ENCODE data around the gene SERHL2.
A peak's percentile ranks its signal among the peaks of the same experiment; 100 is the strongest.
"Not testable (repeated sequence)": the region's sequence is repeated elsewhere in the genome, so short reads cannot be mapped to it uniquely, and the experiment has no call there.

Gene SERHL2

DNA sequence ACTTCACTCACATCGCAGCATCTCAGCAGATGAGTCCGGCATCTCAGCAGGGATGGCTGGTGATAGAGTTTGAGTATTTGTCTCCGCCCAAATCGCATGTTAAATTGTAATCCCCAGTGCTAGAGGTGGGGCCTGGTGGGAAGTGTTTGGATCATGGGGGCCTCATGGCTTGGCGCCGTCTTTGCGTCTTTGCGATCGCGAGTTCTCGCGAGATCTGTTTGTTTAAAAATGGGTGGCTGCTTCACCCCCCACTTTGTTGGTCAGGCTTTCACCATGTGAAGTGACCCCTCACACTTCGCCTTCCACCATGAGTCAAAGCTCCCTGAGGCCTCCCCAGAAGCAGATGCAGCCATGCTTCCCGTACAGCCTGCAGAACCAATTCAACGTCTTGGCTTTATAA is 31.2 kb upstream of the SERHL2 start:
- CTCF ChIA-PET = no interaction called here
- Mint-ChIP-seq H3K4me1 (peaks cover 20% of the 10 kb centered on the region), H3K4me3 (no peak overlapping the region), H3K27me3 (peaks cover 13% of the 10 kb centered on the region), H3K36me3 (peaks cover 6% of the 10 kb centered on the region), H3K9me3 (no peaks in the 10 kb centered on the region), H3K27ac (no peak overlapping the region)
- DNase-seq = no peak

DNA sequence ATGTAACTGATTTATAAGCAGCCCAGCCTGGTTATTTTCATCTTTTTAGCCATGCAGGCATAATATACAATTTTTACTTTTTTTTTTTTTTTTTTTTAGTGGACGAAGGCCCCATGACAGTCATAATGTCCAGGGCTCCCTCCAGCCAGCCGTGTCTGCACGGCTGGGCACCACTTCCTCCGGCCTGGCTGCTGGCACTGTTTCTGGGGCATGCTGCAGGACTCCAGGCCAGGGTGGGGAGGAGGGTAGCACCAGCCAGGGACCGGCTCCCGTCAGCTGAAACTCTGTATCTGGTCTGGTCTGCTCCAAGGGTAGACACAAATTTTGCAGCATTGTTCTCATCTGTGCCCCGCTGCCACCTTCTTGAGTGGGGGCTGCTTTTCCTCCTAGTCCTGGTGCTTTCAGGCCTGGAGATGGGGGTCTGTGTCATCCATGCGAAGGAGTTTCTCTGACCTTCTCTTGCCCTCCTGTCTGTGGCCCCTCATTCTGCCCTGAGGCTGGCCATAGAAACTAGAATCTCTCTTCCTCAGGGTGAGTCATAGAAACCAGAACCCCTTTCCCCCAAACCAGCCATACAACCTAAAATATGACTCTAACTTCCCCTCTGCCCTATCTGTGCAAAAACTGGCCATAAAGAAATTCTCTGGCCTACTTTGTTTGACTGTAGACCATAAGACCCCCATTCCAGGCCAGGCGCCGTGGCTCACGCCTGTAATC is 25.0 kb upstream of the SERHL2 start:
- Mint-ChIP-seq H3K27ac (no peak overlapping the region), H3K4me1 (peaks cover 14% of the 10 kb centered on the region), H3K27me3 (peaks cover 25% of the 10 kb centered on the region), H3K9me3 (no peaks in the 10 kb centered on the region), H3K4me3 (no peak overlapping the region), H3K36me3 (no peaks in the 10 kb centered on the region)
- CTCF ChIA-PET = no interaction called here
- no peak for DNase-seq

DNA sequence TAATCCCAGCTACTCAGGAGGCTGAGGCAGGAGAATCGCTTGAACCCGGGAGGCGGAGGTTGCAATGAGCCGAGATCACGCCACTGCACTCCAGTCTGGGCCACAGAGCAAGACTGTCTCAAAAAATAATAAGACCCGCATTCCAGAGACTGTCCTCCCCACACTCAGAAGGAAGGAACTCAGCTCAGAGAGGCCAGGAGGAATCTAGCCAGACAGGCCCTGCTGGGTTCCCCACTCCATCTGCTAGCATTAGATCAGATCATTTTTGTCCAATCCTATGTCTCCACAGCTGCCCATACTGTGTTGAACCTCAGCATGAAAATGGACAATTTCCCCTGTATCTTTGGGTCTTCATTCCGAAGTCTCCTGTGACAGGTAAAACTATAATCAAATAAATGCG is 24.3 kb upstream of the SERHL2 start:
- H3K36me3 Mint-ChIP-seq, H3K27ac Mint-ChIP-seq, DNase-seq, H3K9me3 Mint-ChIP-seq, H3K4me3 Mint-ChIP-seq, CTCF ChIA-PET: not testable (repeated sequence)
- H3K27me3 Mint-ChIP-seq = peaks cover 25% of the 10 kb centered on the region
- H3K4me1 Mint-ChIP-seq = peaks cover 17% of the 10 kb centered on the region

DNA sequence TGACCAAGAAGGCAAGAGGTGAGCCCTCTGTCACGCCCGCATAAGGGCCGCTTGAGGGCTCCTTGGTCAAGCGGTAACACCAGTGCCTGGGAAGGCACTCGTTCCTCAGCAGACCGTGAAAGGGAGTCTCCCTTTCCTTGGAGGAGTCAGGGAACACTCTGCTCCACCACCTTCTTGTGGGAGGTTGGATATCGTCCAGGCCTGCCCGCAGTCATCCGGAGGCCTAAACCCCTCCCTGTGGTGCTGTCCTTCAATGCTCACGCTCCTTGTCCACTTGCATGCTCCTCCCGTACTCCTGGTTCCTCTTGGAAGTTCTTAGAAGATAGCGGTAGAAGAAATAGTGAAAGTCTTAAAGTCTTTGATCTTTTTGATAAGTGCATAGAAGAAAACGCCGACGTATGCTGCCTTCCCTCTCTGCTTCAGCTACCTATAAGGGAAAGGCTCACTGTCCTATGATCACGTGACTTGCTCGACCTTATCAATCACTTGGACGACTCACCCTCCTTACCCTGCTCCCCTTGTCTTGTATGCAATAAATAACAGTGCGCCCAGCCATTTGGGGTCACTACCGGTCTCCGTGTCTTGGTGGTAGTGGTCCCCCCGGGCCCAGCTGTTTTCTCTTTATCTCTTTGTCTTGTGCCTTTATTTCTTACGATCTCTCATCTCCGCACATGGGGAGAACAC is 22.2 kb upstream of the SERHL2 start:
- DNase-seq, H3K27ac Mint-ChIP-seq, CTCF ChIA-PET, H3K4me3 Mint-ChIP-seq, H3K9me3 Mint-ChIP-seq, H3K36me3 Mint-ChIP-seq: not testable (repeated sequence)
- Mint-ChIP-seq H3K4me1 (peaks cover 21% of the 10 kb centered on the region), H3K27me3 (peaks cover 22% of the 10 kb centered on the region)

DNA sequence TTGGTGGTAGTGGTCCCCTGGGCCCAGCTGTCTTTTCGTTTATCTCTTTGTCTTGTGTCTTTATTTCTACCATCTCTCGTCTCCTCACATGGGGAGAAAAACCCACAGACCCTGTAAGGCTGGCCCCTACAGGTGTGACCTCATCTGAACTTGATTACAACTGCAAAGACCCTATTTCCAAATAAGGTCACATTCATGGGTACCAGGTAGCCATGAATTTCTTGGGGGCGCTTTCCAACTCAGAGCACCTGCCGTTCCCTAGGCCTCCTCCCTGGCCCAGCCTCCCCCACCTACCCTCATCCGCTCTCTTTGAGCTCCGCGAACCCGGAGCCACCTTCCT is 20.1 kb upstream of the SERHL2 start:
- H3K27me3 Mint-ChIP-seq = peaks cover 9% of the 10 kb centered on the region
- H3K9me3 Mint-ChIP-seq = no peaks in the 10 kb centered on the region
- peak overlapping the region; percentile 91 for H3K27ac Mint-ChIP-seq
- CTCF ChIA-PET = no interaction called here
- DNase-seq = no peak
- H3K4me1 Mint-ChIP-seq = peaks cover 33% of the 10 kb centered on the region
- no peaks in the 10 kb centered on the region for H3K36me3 Mint-ChIP-seq
- peak overlapping the region; percentile 71 for H3K4me3 Mint-ChIP-seq

DNA sequence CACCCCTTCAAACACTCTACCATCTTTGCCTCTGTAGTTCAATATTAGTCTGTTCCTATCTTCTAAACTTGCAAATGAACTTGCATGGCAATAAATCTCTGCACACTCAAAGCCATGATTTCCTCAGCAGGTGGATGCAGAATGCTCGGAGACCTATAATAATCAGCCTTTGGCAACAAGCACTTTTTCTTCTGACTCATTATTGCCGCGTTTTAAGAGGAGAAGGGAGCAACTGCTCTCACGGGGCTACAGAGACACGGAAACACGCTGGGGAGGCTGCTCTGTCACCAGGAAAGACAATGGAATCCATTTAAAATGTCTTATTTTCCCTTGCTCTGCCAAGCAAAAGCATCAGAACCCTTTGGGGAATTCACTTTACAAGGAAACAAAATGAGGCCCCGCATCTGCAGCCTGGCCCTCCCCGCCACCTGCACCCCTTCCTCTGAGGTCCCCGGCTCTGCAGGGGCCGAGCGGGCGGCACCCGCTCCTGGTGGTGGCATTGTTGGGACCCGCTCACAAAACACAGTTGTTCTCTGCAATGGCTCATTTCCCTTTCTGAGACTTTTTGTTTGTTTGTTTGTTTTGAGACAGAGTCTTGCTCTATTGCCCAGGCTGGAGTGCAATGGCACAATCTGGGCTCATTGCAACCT is 18.5 kb upstream of the SERHL2 start:
- H3K4me3 Mint-ChIP-seq, H3K36me3 Mint-ChIP-seq, H3K9me3 Mint-ChIP-seq, DNase-seq, H3K27ac Mint-ChIP-seq, H3K27me3 Mint-ChIP-seq, CTCF ChIA-PET: not testable (repeated sequence)
- H3K4me1 Mint-ChIP-seq = peaks cover 37% of the 10 kb centered on the region

DNA sequence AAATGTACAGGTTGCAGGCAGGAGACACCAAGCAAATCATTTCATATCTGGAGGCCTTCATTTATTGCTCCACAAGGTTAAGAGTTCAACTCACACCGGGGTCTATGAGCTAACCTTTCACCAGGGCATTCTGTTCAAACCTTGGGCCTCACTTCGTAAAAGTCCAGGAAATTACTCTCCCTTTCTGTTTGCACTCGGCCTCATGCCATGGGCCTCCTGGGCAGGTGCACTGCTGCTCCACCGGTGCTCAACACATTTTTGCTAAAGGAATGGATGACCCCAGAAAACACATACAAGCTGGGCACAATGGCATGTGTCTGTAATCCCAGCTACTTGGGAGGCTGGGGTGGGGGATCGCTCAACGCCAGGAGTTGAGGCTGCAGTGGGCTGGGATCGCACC is 17.6 kb upstream of the SERHL2 start:
- CTCF ChIA-PET = no interaction called here
- Mint-ChIP-seq H3K27ac (no peak overlapping the region), H3K4me1 (peaks cover 37% of the 10 kb centered on the region), H3K9me3 (no peaks in the 10 kb centered on the region), H3K36me3 (no peaks in the 10 kb centered on the region), H3K4me3 (no peak overlapping the region), H3K27me3 (no peaks in the 10 kb centered on the region)
- DNase-seq = no peak

DNA sequence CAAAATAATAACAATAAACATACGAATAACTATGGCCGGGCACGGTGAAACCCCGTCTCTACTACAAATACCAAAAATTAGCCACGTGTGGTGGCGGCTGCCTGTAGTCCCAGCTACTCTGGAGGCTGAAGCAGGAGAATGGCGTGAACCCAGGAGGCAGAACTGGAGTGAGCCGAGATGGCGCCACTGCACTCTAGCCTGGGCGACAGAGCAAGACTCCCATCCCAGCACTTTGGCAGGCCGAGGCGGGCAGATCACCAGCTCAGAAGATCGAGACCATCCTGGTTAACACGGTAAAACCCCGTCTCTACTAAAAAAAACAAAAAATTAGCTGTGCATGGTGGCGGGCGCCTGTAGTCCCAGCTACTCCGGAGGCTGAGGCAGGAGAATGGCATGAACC is 17.1 kb upstream of the SERHL2 start:
- H3K27me3 Mint-ChIP-seq, H3K9me3 Mint-ChIP-seq, CTCF ChIA-PET, H3K4me3 Mint-ChIP-seq, DNase-seq, H3K27ac Mint-ChIP-seq, H3K36me3 Mint-ChIP-seq: not testable (repeated sequence)
- H3K4me1 Mint-ChIP-seq = peaks cover 37% of the 10 kb centered on the region

DNA sequence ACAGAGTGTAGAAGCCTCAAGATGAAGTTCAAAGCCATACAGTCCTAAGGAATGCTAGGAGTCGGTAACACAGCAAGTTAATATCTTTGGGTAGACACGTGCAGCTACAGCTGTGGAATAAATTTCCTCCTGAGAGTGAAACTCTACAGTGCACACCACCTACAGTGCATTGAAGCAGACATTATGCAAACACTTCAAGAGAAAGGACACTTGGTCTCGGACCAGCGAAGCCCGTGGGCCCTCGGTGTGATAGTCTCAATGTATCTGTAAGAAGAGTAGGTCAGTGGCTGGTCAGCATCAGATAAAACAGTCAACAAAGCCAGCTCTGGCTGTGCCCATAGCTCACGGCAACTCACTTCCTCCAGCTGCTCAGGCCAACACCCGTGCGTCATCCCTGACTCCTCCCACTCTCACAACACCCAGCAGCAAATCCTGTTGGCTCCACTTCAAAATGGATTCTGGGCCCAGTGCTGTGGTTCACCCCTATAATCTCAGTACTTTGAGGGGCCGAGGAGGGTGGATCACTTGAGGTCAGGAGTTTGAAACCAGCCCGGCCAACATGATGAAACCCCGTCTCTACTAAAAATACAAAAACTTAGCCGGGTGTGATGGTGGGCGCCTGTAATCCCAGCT is 16.4 kb upstream of the SERHL2 start:
- Mint-ChIP-seq H3K4me1 (peaks cover 36% of the 10 kb centered on the region), H3K27ac (peak overlapping the region; percentile 63)
- not testable (repeated sequence) for H3K4me3 Mint-ChIP-seq, H3K36me3 Mint-ChIP-seq, DNase-seq, H3K27me3 Mint-ChIP-seq, H3K9me3 Mint-ChIP-seq
- CTCF ChIA-PET = interaction anchor here (1.3 kb wide), 1 partner anchor 13 kb away, joined by 3 read pairs; no protein-coding TSS in a partner anchor

DNA sequence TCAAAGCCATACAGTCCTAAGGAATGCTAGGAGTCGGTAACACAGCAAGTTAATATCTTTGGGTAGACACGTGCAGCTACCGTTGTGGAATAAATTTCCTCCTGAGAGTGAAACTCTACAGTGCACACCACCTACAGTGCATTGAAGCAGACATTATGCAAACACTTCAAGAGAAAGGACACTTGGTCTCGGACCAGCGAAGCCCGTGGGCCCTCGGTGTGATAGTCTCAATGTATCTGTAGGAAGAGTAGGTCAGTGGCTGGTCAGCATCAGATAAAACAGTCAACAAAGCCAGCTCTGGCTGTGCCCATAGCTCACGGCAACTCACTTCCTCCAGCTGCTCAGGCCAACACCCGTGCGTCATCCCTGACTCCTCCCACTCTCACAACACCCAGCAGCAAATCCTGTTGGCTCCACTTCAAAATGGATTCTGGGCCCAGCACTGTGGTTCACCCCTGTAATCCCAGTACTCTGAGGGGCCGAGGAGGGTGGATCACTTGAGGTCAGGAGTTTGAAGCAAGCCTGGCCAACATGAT is 14.5 kb upstream of the SERHL2 start:
- Mint-ChIP-seq H3K27ac (peak overlapping the region; percentile 38), H3K4me1 (peaks cover 20% of the 10 kb centered on the region)
- H3K4me3 Mint-ChIP-seq, DNase-seq, CTCF ChIA-PET, H3K27me3 Mint-ChIP-seq, H3K36me3 Mint-ChIP-seq, H3K9me3 Mint-ChIP-seq: not testable (repeated sequence)

DNA sequence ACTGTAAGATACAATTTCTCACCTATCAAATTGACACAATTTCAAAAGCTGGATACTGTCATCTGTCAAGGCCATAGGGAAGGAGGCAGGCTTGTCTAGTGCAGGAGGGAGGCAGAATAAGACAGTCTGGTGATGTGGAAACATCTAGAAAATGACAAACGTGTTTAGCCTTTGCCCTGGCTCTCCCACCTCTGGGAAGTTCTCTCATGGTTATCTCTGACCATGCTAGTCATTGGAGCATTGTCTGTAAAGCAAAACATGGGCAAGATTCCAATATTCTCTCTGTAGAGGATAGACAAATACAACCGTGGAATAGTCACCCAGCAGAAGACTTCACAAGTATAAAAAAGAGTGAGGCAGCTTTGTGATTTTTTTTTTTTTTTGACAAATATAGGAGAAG is 9.1 kb upstream of the SERHL2 start:
- H3K27ac Mint-ChIP-seq = no peak overlapping the region
- H3K36me3 Mint-ChIP-seq = no peaks in the 10 kb centered on the region
- H3K4me3 Mint-ChIP-seq = no peak overlapping the region
- H3K4me1 Mint-ChIP-seq = no peaks in the 10 kb centered on the region
- no peaks in the 10 kb centered on the region for H3K9me3 Mint-ChIP-seq
- DNase-seq = no peak
- CTCF ChIA-PET = no interaction called here
- peaks cover 31% of the 10 kb centered on the region for H3K27me3 Mint-ChIP-seq

DNA sequence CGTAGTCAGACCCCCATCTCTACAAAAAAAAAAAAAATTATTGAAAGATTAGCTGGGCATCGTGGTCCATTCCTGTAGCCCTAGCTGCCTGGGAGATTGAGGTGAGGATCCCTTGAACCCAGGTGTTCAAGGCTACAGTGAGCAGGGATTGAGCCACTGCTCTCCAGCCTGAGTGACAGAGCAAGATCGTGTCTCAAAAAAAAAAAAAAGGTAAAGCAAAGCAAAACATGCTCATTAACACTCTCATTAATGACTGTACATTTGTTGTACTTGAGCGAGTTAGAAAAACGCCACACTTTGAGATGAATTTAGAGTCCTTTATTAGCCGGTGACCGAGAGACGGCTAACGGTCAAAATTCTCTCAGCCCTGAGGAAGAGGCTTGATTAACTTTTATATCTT is 6.2 kb upstream of the SERHL2 start:
- H3K4me1 Mint-ChIP-seq = peaks cover 13% of the 10 kb centered on the region
- CTCF ChIA-PET = no interaction called here
- H3K27ac Mint-ChIP-seq = no peak overlapping the region
- H3K36me3 Mint-ChIP-seq = no peaks in the 10 kb centered on the region
- H3K9me3 Mint-ChIP-seq = no peaks in the 10 kb centered on the region
- H3K27me3 Mint-ChIP-seq = peaks cover 36% of the 10 kb centered on the region
- no peak overlapping the region for H3K4me3 Mint-ChIP-seq
- no peak for DNase-seq

DNA sequence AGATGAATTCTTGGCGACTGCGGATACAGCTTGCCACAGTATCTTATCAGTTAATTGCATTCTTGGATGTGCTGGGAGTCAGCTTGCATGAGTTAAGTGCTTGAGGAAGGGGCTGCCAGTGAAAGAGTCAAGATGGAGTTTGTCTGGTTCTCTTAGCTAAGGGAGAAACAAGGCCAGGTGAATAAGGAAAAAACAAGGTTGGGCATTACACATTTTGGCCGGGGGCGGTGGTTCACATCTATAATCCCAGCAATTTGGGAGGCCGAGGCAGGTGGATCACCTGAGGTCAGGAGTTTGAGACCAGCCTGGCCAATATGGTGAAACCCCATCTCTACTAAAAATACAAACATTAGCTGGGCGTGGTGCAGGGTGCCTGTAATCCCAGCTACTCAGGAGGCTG is 5.6 kb upstream of the SERHL2 start:
- H3K36me3 Mint-ChIP-seq, H3K4me3 Mint-ChIP-seq, H3K27ac Mint-ChIP-seq, H3K9me3 Mint-ChIP-seq, CTCF ChIA-PET, DNase-seq: not testable (repeated sequence)
- peaks cover 33% of the 10 kb centered on the region for H3K27me3 Mint-ChIP-seq
- H3K4me1 Mint-ChIP-seq = peaks cover 15% of the 10 kb centered on the region

DNA sequence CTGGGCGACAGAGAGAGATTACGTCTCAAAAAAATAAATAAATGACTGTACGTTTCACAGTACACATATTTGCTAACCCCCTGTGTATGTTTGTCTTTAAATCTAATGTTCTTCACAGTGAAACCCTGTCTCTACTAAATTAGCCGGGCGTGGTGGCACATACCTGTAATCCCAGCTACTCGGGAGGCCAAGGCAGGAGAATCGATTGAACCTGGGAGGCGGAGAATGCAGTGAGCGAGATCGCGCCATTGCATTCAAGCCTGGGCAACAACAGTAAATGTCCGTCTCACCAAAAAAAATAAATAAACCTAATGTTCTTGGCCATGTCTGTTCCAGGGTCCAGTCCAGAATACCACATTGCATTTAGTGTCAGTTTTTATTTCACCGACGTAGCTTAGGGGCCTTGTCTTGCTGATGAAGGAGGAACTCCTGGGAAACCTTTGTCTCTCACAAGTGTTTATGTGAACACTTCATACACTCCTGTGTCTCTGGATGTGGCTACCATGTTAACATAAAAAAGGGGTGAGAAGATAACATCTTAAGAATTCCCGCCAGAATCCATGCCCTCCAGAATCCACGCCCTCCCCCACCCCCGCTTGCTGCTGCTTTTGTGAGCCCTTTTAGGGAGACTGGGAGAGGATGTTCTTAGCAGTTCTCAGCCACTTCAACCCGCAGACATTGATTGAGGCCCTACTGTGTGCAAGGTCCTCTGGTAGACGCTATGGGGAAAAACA is 5.0 kb upstream of the SERHL2 start:
- Mint-ChIP-seq H3K9me3 (no peaks in the 10 kb centered on the region), H3K27me3 (peaks cover 32% of the 10 kb centered on the region), H3K4me1 (peaks cover 18% of the 10 kb centered on the region), H3K4me3 (no peak overlapping the region), H3K27ac (no peak overlapping the region), H3K36me3 (no peaks in the 10 kb centered on the region)
- CTCF ChIA-PET = no interaction called here
- no peak for DNase-seq

Measured in activated naive CD4-positive, alpha-beta T cell treated with anti-CD3 and anti-CD28 coated beads, Interleukin-2, amount 10 ng/mL, durations not matched to agents 7 days and 5 days (primary cell).